NCI-H2171 (cell line): ENCODE data around the gene ODF4.
"Not testable (repeated sequence)": the region's sequence is repeated elsewhere in the genome, so short reads cannot be mapped to it uniquely, and the experiment has no call there.

Experiments
- DNase-seq: peaks from one replicate; lab custom pipeline; 2025; lab: John Stamatoyannopoulos, UW

ODF4 gene

DNA sequence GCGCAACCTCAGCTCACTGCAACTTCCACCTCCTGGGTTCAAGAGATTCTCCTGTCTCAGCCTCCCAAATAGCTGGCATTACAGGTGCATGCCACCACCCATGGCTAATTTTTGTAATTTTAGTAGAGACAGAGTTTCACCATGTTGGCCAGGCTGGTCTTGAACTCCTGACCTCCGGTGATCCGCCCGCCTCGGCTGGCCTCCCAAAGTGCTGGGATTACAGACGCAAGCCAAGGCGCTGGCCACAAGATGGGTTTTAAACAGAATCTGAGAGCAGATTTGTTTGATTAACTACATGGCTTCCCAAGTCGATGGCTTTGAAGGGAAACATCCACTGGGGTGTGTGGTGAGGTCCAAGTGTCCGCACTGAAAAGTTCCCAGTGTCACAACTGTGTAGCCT lies 54.9 kb downstream of the ODF4 start:
- DNase-seq: not testable (repeated sequence)
